SH-SY5Y (cell line): ENCODE measurements around the gene DCUN1D2.

Experiments
- GATA2 ChIP-seq: IDR thresholded peaks from 2 replicates; pipeline ENCODE4 v1.6.1; 2011; ENCODE audit warnings: mild to moderate bottlenecking, low read depth, low read length
- GATA3 ChIP-seq: IDR thresholded peaks from 2 replicates; pipeline ENCODE4 v1.6.1; 2011; ENCODE audit warnings: low read depth, mild to moderate bottlenecking, low read length, moderate library complexity

DNA sequence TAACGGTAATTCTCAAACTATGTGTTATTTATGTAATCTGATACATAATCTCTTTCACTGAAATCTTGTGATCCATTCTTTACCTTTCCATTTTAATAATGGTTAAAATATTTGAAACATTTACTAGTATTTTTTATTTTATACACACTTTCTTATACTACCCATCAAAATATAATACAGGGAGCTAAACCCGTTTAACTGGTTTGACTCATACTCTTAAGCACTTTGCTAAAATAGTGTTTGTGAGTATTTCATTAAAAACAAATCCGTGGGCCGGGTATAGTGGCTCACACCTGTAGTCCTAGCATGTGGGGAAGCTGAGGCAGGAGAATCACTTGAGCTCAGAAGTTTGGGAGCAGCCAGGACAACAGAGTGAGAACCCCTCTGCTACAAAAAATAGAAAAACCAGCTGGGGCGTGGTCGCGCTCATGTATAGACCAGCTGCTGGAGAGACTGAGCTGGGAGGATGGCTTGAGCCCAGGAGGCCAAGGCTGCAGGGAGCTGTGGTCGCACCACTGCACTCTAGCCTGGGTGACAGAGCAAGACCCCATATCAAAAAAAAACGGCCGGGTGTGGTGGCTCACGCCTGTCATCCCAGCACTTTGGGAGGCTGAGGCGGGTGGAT is 43.8 kb upstream of the DCUN1D2 start:
- TF ChIP-seq GATA3 (no peak), GATA2 (no peak)
